Activated naive CD8-positive, alpha-beta T cell treated with anti-CD3 and anti-CD28 coated beads, Interleukin-2, amount 50 U/mL, for 24 hours (primary cell): ENCODE results near the gene TACC3.
A peak's percentile ranks its signal among the peaks of the same experiment; 100 is the strongest.

Source experiments
- ATAC-seq: fragments of 150-1000 bp; cut with Tn5 transposase; one replicate; pipeline ENCODE4 v1.10.0; 2021
- DNase-seq: peaks from one replicate; pipeline ENCODE4 v3.0.0; 2021
- H3K27ac Mint-ChIP-seq: one replicate; pipeline ENCODE4 v1.8.0; 2021; ENCODE audit warnings: mild to moderate bottlenecking, mixed read lengths
- H3K27me3 Mint-ChIP-seq: one replicate; pipeline ENCODE4 v1.8.0; 2021; ENCODE audit warnings: mixed read lengths
- H3K36me3 Mint-ChIP-seq: one replicate; pipeline ENCODE4 v1.8.0; 2021; ENCODE audit warnings: low read depth, mixed read lengths
- H3K4me1 Mint-ChIP-seq: one replicate; pipeline ENCODE4 v1.8.0; 2021; ENCODE audit warnings: mixed read lengths
- H3K4me3 Mint-ChIP-seq: one replicate; pipeline ENCODE4 v1.8.0; 2021; ENCODE audit warnings: mild to moderate bottlenecking, moderate library complexity, mixed read lengths
- H3K9me3 Mint-ChIP-seq: one replicate; pipeline ENCODE4 v1.8.0; 2021; ENCODE audit warnings: mixed read lengths

Gene TACC3

DNA sequence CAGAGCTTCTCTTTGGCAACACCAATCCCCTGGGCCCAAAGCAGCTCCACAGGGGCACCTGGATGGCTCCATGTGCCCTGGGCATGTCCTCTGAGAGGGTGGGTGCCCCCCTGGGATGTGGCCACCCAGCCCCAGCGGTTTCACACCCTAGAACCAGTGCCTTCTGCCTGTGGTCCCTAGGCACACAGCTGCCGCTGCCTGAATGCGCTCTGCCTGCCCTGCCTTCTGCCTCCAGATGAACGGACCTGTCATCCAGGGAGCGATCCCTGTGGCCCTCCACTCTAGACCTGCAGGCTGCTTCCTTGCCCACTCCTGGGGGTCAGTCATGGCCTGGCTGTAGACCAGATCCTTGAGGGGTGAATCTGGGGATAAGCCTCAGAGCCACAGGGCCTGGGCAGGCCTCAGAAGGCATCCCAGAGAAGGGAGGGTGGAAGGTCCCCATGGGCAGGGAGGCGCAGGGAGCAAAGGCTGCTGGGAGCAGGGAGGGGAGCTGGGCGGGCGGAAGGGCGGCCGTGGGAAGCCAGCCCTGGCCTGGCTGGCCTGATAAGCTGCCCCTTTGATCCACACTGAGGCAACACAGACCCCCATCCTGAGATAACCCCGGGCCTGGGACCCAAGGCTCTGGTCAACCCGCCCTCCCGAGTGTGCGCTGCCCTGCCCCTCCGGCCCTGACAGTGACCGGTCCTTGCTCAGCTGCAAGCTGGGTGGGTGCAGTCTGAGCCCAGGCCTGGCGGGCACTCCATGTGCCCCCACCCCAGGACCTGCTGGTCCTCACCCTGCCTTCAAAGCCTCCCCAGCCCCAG is 63.7 kb downstream of the TACC3 start:
- H3K4me1 Mint-ChIP-seq: no peaks in the 10 kb centered on the region

DNA sequence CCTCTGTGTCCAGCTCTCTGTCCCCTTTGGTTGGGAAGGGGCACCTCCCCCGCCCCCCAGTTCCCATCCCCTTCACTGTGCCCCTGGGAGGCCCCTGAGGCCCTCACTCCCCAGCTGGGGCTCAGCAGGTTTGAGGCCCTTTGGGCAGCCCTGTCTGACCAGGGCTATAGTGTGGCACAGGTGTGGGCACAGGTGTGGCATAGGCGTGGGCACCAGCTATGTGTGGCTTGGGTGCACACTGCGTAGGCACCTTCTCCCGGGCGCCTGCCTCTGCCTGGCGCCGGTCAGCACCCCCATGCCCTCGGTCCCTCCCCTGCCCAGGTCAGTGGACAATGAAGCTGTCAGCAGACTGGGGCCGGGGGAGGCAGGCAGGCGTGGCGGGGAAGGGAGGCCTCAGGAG is 64.3 kb downstream of the TACC3 start:
- no peaks in the 10 kb centered on the region for H3K4me1 Mint-ChIP-seq
- ATAC-seq (no peak), DNase-seq (no peak)
- H3K27ac Mint-ChIP-seq: no peak overlapping the region
- no peaks in the 10 kb centered on the region for H3K36me3 Mint-ChIP-seq
- H3K4me3 Mint-ChIP-seq: no peak overlapping the region
- H3K27me3 Mint-ChIP-seq: no peaks in the 10 kb centered on the region
- no peaks in the 10 kb centered on the region for H3K9me3 Mint-ChIP-seq

More for the DNA sequence above, 63.7 kb downstream of the TACC3 start:
- Mint-ChIP-seq H3K36me3 (no peaks in the 10 kb centered on the region), H3K27ac (no peak overlapping the region), H3K27me3 (no peaks in the 10 kb centered on the region), H3K4me3 (no peak overlapping the region), H3K9me3 (no peaks in the 10 kb centered on the region)
- DNase-seq: no peak
- no peak for ATAC-seq

DNA sequence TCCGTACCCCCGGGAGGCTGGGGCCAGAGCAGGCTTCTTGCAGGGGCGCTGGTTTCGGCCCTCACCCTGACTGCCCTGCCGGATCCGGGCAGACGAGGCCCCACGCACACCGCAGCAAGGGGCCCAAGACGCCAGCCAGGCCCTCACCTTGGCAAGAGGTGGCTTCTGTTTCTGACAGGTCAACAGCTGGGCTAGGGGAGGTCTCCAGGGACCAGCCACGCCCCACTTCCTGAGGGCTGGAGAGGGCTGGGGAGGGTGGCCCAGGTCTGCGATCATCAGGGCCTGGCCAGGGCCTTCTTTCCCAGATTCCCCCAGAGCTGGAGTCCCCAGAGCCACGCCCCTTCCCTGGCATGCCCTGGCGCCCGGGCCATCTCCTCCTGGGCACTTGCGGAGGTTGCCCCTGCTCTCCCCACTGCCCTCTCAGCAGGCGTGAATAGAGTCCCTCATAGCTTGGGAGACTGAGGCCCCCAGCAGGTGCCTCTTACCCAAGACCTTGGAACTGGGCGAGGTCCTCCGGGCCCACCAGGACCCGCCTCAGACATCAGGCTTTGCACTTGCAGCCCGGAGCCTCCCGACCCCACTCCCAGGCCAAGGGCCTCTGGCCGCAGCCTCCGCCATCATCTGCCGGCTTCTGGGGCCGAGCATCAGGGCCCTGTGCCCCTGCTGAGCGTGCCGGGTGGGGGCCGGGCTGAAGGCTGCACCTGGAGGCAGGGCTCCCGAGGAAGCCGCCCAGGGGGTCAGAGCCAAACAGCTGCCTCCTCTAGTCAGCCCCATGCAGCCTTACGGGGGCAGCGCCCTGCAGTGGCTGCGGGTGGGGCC is 65.4 kb downstream of the TACC3 start:
- Mint-ChIP-seq H3K4me1 (no peaks in the 10 kb centered on the region), H3K4me3 (no peak overlapping the region), H3K36me3 (no peaks in the 10 kb centered on the region), H3K9me3 (no peaks in the 10 kb centered on the region), H3K27me3 (peaks cover 3% of the 10 kb centered on the region), H3K27ac (no peak overlapping the region)
- DNase-seq (no peak), ATAC-seq (no peak)

DNA sequence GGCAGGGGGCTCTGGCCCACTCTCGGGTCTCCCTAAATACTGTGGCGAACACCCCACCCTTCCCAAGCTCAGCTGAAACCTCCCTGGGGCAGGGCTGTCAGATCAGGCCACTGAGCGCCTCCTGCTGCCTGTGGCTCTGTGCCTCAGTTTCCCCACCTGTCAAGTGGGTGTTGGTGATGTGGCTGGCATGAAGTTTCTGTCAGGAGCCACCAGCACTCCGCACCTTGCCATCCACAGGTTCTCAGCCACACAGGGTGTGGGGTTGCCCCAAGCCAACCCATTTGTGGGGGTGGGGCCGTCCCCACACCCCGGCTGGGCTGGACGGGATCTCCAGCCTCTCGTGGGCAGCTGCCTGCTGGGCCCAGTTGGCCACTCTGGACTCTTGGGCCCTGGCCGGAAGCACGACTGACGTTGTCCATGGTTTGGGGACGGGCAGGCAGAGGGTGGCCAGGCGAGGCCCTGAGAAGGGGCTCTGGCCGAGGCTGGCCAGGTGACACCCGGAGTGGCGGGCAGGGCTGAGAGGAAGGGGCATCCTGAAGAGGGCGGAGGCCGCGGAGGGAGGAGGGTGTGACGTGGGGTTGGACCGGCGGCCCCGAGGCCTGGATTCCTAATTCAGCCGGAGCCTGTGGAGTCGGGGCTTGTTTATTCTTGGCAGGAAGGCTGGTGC is 66.2 kb downstream of the TACC3 start:
- Mint-ChIP-seq H3K36me3 (no peaks in the 10 kb centered on the region), H3K27ac (no peak overlapping the region), H3K4me3 (no peak overlapping the region), H3K27me3 (peaks cover 6% of the 10 kb centered on the region), H3K9me3 (no peaks in the 10 kb centered on the region), H3K4me1 (no peaks in the 10 kb centered on the region)
- no peak for ATAC-seq
- DNase-seq: no peak

DNA sequence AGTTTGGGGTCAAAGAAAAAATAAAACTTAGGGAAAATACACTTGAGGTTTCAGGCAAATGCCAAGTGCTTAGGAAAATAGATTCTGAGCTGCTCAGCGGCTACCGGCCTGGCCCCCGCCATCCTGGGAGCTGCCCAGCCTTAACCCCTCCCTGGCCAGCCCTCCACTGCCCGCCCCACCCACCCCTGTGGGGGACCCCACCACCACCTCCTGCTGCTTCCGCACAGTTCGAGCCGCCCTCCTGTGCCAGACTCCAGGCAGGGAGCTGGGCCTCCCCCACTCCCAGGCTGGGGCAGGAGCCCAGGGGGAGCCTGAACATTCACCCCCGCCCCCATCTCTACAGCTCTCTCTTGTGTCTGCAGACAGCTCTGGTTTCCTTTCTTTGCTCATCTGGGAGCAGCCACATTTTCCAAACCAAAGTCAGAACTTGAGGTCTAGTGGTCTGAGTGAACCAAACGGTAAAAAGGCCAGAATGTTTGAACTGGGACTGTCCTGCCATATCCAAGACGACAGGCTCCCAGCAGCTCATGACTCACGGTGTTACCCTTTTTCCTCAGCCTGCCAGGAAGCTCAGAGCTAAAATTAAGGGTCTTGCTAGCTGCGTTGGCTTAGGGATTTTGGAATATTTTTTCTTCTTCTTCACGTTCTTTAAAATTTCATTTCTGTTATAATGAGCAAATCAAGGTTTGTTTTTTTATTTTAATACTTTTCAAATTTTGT is 67.1 kb downstream of the TACC3 start:
- ATAC-seq (no peak), DNase-seq (no peak)
- H3K27ac Mint-ChIP-seq: no peak overlapping the region
- no peaks in the 10 kb centered on the region for H3K9me3 Mint-ChIP-seq
- H3K4me1 Mint-ChIP-seq: no peaks in the 10 kb centered on the region
- no peaks in the 10 kb centered on the region for H3K36me3 Mint-ChIP-seq
- H3K4me3 Mint-ChIP-seq: no peak overlapping the region
- peaks cover 6% of the 10 kb centered on the region for H3K27me3 Mint-ChIP-seq

DNA sequence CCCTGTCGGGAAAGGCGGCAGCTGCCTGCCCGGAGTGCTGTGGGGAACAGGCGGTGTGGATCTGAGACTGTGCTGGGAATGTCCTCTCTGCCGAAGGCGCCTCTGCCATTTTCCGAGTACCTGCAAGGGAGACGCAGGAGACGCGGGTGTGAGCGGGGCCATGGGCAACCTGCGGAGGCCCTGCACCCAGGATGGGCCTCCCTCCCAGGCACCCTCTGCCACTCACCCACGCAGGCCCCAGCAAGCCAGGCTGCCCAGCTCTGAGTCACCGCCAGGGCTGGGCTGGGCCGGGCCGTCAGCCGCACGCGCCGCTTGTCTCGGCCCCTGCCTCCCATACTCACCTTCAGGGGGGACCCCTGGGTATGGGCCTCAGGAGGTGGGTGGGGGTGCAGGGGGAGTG is 68.2 kb downstream of the TACC3 start:
- no peak for DNase-seq
- no peak for ATAC-seq
- H3K27ac Mint-ChIP-seq: no peak overlapping the region
- no peak overlapping the region for H3K4me3 Mint-ChIP-seq
- no peaks in the 10 kb centered on the region for H3K36me3 Mint-ChIP-seq
- no peaks in the 10 kb centered on the region for H3K9me3 Mint-ChIP-seq
- peaks cover 8% of the 10 kb centered on the region for H3K27me3 Mint-ChIP-seq
- H3K4me1 Mint-ChIP-seq: no peaks in the 10 kb centered on the region

DNA sequence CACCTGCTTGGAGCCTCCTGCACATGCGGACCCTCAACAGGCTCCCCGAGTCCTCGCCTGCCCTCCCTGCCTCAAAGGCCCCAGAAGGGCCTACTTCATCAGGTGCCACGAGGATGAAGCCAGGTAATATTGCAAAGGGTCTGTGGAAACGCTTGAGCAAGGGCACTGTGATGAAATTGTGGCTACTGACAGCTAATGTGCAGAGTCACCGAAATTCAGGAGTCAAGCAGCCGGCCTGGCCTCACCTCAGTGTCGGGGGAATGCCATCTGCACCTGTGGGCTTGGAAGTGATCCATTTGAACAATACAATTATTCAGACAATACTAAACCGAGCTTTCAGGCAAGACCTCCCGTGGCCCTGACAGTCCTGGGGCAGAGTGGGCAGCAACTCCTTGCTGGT is 68.7 kb downstream of the TACC3 start:
- Mint-ChIP-seq H3K9me3 (no peaks in the 10 kb centered on the region), H3K27me3 (peaks cover 8% of the 10 kb centered on the region), H3K4me3 (no peak overlapping the region), H3K27ac (no peak overlapping the region), H3K4me1 (no peaks in the 10 kb centered on the region), H3K36me3 (no peaks in the 10 kb centered on the region)
- ATAC-seq: no peak
- no peak for DNase-seq

DNA sequence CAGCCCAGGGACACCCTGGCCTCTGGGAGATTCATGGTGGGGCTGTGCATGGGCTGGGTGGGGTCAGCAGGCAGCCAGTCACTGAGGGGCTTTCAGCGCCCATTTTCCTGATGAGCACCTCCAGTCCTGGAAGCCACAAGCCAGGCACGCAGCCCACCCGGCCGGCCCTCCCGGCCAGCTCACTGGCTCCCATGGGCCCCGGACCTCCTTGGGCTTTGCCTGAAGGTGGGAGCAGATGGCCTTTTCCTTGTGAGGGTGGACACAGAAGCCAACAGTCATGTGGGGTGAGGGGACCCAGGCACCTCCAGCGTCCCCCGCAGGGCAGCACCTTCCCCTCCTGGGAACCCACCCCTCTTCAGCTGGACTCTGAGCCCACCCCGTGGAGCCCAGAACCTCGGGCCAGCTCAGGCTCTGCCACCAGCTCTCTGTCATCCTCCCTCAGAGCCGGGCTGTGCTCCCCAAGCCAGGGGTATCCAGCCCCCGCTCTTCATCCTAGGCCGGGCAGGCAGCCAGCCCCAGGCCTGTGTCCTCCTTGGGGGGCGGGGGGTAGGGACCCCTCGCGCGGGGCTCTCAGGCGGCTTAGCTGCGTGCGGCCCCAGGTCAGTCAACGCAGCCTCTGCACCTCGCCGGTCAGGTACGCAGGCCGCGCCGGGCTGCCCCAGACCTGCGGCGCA is 71.0 kb downstream of the TACC3 start:
- no peak overlapping the region for H3K4me3 Mint-ChIP-seq
- H3K36me3 Mint-ChIP-seq: no peaks in the 10 kb centered on the region
- H3K9me3 Mint-ChIP-seq: no peaks in the 10 kb centered on the region
- no peak for ATAC-seq
- peaks cover 17% of the 10 kb centered on the region for H3K27me3 Mint-ChIP-seq
- no peak for DNase-seq
- no peak overlapping the region for H3K27ac Mint-ChIP-seq
- H3K4me1 Mint-ChIP-seq: peaks cover 2% of the 10 kb centered on the region

DNA sequence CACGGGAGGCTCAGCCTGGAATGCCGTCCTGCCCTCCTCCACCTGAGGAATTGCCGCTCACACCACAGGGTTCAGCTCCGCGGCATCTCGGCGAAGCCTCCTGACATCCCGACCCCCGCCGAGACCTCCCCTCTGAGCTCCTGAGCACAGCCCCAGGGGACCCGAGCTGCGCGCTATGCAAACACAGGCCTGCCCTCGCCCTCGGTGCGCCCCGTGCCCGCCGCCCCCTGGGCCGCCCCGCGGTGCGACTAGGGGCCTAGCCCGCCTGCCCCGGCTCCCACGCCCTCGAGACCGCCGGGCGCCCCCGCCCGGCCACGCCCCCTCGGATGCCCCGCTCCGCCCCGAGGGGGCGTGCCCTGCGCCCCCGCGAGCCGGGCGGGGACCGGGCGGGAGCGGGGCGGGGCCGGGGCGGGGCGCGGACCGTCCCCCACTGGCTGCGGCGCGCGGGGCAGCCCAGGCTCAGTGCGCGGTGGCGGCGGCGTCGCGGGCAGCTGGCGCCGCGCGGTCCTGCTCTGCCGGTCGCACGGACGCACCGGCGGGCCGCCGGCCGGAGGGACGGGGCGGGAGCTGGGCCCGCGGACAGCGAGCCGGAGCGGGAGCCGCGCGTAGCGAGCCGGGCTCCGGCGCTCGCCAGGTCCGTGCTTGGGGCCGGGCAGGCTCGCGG is 71.6 kb downstream of the TACC3 start, which contains the start of gene FGFR3:
FGFR3 (plus strand) TSS at position 462 of the 664 bp plus-strand sequence. CDS start 642 bp downstream, outside the sequence.
- Mint-ChIP-seq H3K4me3 (no peak within 1 kb of the TSS), H3K4me1 (peaks cover 2% of the 10 kb centered on the region), H3K27ac (no peak within 1 kb of the TSS), H3K36me3 (no peaks in the 10 kb centered on the region), H3K9me3 (no peaks in the 10 kb centered on the region), H3K27me3 (peaks cover 17% of the 10 kb centered on the region)
- DNase-seq: peak; percentile 45
- ATAC-seq: peak; percentile 60

DNA sequence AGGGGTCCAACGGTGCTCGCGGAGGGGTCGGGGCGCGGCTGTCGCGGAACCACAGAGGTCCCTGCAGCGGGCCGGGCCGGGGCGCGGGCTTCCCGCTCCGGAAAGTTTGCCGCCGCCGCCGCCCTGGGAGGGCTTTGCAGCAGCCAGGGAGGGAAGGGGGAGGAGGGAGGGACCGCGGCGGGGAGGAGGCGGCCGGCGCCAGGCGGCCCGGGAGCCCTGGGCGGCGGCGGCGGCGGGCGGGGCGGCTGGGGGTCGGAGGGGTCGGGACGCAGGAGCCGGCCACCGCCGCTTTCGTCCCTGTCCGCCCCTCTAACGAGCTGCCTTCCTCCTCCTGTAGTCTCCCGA is 72.1 kb downstream of the TACC3 start:
- Mint-ChIP-seq H3K9me3 (no peaks in the 10 kb centered on the region), H3K36me3 (no peaks in the 10 kb centered on the region), H3K27me3 (peaks cover 17% of the 10 kb centered on the region), H3K4me1 (peaks cover 2% of the 10 kb centered on the region), H3K27ac (no peak overlapping the region), H3K4me3 (no peak overlapping the region)
- peak; percentile 27 for ATAC-seq
- peak; percentile 35 for DNase-seq

DNA sequence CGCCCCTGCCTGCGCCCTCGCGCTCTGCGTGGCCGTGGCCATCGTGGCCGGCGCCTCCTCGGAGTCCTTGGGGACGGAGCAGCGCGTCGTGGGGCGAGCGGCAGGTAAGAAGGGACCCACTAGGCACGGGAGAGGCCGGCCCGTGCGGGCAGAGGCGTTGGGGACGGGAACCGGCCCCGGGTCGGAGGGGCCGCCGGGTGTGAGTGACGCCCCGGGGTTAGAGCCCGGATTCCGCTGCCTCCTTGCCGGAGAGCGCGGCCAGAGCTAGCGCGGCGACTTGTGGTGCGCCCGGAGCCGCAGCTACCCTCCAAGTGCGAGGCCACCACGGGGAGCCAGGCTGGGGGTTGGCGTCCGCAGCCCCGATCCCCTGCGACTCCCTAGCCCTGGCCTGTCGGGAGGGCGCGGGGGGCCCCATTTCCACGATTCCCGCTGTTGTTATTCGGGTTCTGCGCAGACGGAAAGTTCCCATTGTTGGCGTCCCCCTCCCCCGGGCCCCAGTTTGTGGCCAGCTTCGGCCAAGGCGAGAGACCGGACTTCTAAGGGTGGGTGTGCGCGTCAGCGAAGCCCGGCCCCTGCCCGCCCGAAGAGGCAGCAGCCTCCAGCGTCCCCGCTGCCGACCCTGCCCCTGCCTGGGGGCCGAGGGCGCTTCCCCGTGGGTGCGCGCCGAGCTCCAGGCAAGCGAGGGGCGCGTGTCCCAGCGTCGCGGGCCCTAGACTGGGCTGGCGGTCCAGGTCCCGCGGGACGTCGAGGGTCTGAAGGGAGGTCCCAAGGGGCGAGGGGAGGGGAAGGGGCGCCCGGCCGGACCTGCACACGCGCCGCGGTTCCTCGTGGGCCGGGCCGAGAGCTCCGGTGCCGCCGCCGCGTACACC is 72.9 kb downstream of the TACC3 start:
- DNase-seq: no peak
- ATAC-seq: no peak
- H3K36me3 Mint-ChIP-seq: no peaks in the 10 kb centered on the region
- no peak overlapping the region for H3K4me3 Mint-ChIP-seq
- peaks cover 17% of the 10 kb centered on the region for H3K27me3 Mint-ChIP-seq
- H3K9me3 Mint-ChIP-seq: no peaks in the 10 kb centered on the region
- H3K4me1 Mint-ChIP-seq: peaks cover 2% of the 10 kb centered on the region
- no peak overlapping the region for H3K27ac Mint-ChIP-seq
